ENCODE data around the gene CP. TPM values are rescaled to one million over a fixed set of nuclear protein-coding genes. Genes with fewer than 3 reads are reported as not detected.

Gene CP
- total RNA-seq, 1 experiment from 2014 or later, result 6.8 TPM

DNA sequence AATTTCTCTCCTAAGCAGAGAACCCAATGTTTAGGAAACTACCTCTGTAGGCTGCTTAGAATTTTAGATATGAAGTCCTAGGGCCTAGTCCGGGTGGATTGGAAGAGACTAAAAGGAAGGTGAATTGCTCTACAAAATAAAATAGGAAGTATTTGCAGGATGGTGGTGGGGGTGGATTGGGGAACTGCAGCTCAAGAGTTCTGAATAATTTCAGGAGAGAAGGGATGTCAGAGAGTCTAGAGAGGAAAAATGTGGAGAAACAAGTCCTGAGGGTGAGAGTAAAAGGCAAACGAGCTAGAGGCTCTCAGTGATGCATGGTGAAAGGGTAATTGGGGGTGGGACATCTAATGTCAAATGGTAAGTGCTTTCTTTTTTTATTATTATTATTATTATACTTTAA, 10.2 kb upstream of the CP start:
- no peak for DNase-seq
- Mint-ChIP-seq H3K4me3 (ENCODE audit: unreplicated experiment) (no peak overlapping the region), H3K27me3 (ENCODE audit: insufficient read depth, unreplicated experiment) (no peaks in the 10 kb centered on the region), H3K36me3 (ENCODE audit: insufficient read depth, unreplicated experiment) (no peaks in the 10 kb centered on the region), H3K9me3 (ENCODE audit: unreplicated experiment) (peaks cover 9% of the 10 kb centered on the region), H3K27ac (ENCODE audit: unreplicated experiment) (no peak overlapping the region), H3K4me1 (ENCODE audit: low read depth, unreplicated experiment) (peaks cover 11% of the 10 kb centered on the region)
- Histone ChIP-seq H3K27me3 (replicated peaks; ENCODE audit: control insufficient read depth, insufficient read depth, low read length) (no peaks in the 10 kb centered on the region), H3K9me3 (no peaks in the 10 kb centered on the region), H3K4me3 (ENCODE audit: low read depth, low read length) (no peak overlapping the region), H3K4me1 (peaks cover 20% of the 10 kb centered on the region), H3K36me3 (ENCODE audit: control insufficient read depth, insufficient read depth, low read length) (no peaks in the 10 kb centered on the region)
- intact Hi-C loops (cut with micrococcal nuclease; ENCODE audit: unreplicated experiment), result no loop called here
- no TSS peak for BruUV-seq (replicated peaks)
- ChIA-PET POLR2A (no interaction called here), CTCF (no interaction called here)
- TF ChIP-seq, protein P1, sequence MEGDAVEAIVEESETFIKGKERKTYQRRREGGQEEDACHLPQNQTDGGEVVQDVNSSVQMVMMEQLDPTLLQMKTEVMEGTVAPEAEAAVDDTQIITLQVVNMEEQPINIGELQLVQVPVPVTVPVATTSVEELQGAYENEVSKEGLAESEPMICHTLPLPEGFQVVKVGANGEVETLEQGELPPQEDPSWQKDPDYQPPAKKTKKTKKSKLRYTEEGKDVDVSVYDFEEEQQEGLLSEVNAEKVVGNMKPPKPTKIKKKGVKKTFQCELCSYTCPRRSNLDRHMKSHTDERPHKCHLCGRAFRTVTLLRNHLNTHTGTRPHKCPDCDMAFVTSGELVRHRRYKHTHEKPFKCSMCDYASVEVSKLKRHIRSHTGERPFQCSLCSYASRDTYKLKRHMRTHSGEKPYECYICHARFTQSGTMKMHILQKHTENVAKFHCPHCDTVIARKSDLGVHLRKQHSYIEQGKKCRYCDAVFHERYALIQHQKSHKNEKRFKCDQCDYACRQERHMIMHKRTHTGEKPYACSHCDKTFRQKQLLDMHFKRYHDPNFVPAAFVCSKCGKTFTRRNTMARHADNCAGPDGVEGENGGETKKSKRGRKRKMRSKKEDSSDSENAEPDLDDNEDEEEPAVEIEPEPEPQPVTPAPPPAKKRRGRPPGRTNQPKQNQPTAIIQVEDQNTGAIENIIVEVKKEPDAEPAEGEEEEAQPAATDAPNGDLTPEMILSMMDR (IDR thresholded peaks at IDR 0.05; ENCODE audit: insufficient read depth in 1 of 2, low read depth in 1 of 2, low read length in 1 of 2, severe bottlenecking in 1 of 2, unreplicated experiment in 1 of 2), result no peak

DNA sequence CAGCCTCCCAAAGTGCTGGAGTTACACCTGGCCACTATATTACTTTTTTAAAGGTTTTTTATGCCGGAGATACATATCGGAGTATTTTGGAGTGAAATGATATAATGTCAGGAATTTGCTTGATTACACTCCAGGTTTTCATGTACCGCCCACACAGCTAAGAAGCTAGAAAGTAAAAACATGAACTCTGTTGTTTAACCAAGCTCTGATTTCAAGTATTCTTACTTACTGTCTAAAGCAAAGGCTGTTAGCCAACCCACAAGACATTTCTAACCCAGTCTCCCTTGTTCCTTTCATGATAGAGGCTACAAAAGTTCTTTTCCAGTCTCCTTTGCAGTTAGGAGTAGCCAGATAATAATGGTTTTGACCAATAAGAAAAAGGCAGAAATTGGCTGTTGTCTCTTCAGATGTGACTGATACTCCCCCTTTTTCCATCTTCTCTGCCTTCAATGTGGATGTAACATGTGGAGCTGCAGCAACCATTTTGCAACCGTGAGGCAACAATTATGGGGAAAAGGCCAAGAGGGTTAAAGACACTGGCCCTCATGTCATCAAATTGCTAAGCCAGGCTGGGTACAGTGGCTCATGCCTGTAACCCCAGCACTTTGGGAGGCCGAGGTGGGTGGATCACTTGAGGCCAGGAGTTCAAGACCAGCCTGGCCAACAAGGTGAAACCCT, 6.1 kb upstream of the CP start:
- Mint-ChIP-seq H3K4me1 (ENCODE audit: low read depth, unreplicated experiment) (peaks cover 16% of the 10 kb centered on the region), H3K9me3 (ENCODE audit: unreplicated experiment) (no peaks in the 10 kb centered on the region), H3K4me3 (ENCODE audit: unreplicated experiment) (no peak overlapping the region), H3K36me3 (ENCODE audit: insufficient read depth, unreplicated experiment) (no peaks in the 10 kb centered on the region), H3K27ac (ENCODE audit: unreplicated experiment) (no peak overlapping the region), H3K27me3 (ENCODE audit: insufficient read depth, unreplicated experiment) (no peaks in the 10 kb centered on the region)
- no peaks in the 10 kb centered on the region for H3K27me3 ChIP-seq (replicated peaks; ENCODE audit: control insufficient read depth, insufficient read depth, low read length)
- H3K9me3 ChIP-seq, result no peaks in the 10 kb centered on the region
- no peak overlapping the region for H3K4me3 ChIP-seq (ENCODE audit: low read depth, low read length)
- no peaks in the 10 kb centered on the region for H3K36me3 ChIP-seq (ENCODE audit: control insufficient read depth, insufficient read depth, low read length)
- H3K4me1 ChIP-seq, result peaks cover 16% of the 10 kb centered on the region
- no peak for DNase-seq
- intact Hi-C loops (cut with micrococcal nuclease; ENCODE audit: unreplicated experiment), result no loop called here
- TF ChIP-seq, protein P1 (IDR thresholded peaks at IDR 0.05; ENCODE audit: insufficient read depth in 1 of 2, low read depth in 1 of 2, low read length in 1 of 2, severe bottlenecking in 1 of 2, unreplicated experiment in 1 of 2), result no peak
- BruUV-seq (replicated peaks), result no TSS peak
- POLR2A ChIA-PET, result no interaction called here
- CTCF ChIA-PET, result no interaction called here

DNA sequence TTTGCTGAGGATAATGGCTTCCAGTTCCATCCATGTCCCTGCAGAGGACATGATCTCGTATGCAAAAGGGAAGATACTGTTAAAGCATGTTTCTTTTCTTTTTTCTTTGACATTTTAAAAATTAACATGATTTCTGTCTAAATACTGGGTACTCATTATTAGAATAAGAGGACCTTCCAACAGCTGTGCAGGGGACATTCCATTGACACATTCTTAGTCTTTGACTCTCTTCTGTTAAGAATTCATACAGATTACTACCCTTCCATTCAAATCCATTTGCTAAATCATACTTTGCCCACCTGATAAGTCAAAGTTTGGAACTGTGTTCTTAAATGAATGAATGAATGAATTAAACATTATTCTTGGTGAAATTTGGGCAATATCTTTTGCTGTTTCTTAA, 5.1 kb upstream of the CP start:
- intact Hi-C loops (cut with micrococcal nuclease; ENCODE audit: unreplicated experiment), result no loop called here
- peaks cover 16% of the 10 kb centered on the region for H3K4me1 Mint-ChIP-seq (ENCODE audit: low read depth, unreplicated experiment)

More for the DNA sequence above, 5.1 kb upstream of the CP start:
- BruUV-seq (replicated peaks), result no TSS peak
- no peak overlapping the region for H3K4me3 Mint-ChIP-seq (ENCODE audit: unreplicated experiment)
- no peak for DNase-seq
- no peak overlapping the region for H3K4me3 ChIP-seq (ENCODE audit: low read depth, low read length)
- H3K36me3 ChIP-seq (ENCODE audit: control insufficient read depth, insufficient read depth, low read length), result no peaks in the 10 kb centered on the region
- ChIA-PET POLR2A (no interaction called here), CTCF (no interaction called here)
- H3K4me1 ChIP-seq, result peaks cover 26% of the 10 kb centered on the region
- H3K27ac Mint-ChIP-seq (ENCODE audit: unreplicated experiment), result no peak overlapping the region
- no peaks in the 10 kb centered on the region for H3K27me3 ChIP-seq (replicated peaks; ENCODE audit: control insufficient read depth, insufficient read depth, low read length)
- H3K27me3 Mint-ChIP-seq (ENCODE audit: insufficient read depth, unreplicated experiment), result no peaks in the 10 kb centered on the region
- H3K9me3 ChIP-seq, result no peaks in the 10 kb centered on the region
- H3K9me3 Mint-ChIP-seq (ENCODE audit: unreplicated experiment), result no peaks in the 10 kb centered on the region
- no peaks in the 10 kb centered on the region for H3K36me3 Mint-ChIP-seq (ENCODE audit: insufficient read depth, unreplicated experiment)
- TF ChIP-seq, protein P1 (IDR thresholded peaks at IDR 0.05; ENCODE audit: insufficient read depth in 1 of 2, low read depth in 1 of 2, low read length in 1 of 2, severe bottlenecking in 1 of 2, unreplicated experiment in 1 of 2), result no peak
